K562 (cell line): ENCODE measurements around the gene CRCP. TPM values are rescaled to one million over a fixed set of nuclear protein-coding genes. Genes with fewer than 3 reads are reported as not detected.
A peak's percentile ranks its signal among the peaks of the same experiment; 100 is the strongest.

Source experiments
- ATAC-seq: fragments of 200-7000 bp; cut with Tn5 transposase; 3 replicates; pipeline ENCODE4 v1.9.1; 2020; ENCODE audit warnings: moderate library complexity
- BruUV-seq: library from RNA; stranded (reverse); fragments of 400-500 nt; replicated peaks from 2 replicates; lab custom pipeline; 2021; lab: Mats Ljungman, UMichigan
- CTCF ChIA-PET: fragments of 300-600 bp; formaldehyde crosslinking; extraction: SDS; loops from one replicate; lab custom pipeline; 2021; ENCODE audit warnings: low intra/inter-chr PET ratio; lab: Yijun Ruan, JAX
- POLR2A ChIA-PET: fragments of 300-600, 350-650 bp; sonication (Branson Sonifier 250); formaldehyde crosslinking; extraction: SDS; loops from one replicate; lab custom pipeline; 2021; ENCODE audit warnings: antibody characterized with exemption, inconsistent platforms; lab: Yijun Ruan, JAX
- DNase-seq, 4 experiments: peaks; one replicate each; pipeline versions ENCODE4 v3.0.0 to v3.0.0-alpha.2; 2011 to 2018; ENCODE audit warnings: low spot score in 3 of 4, mixed read lengths in 3 of 4; ENCODE audit errors: extremely low read depth in 1 of 4
- FAIRE-seq: peaks from 2 replicates; lab custom pipeline; 2011; peaks lifted over from hg19 to GRCh38; lab: Jason Lieb, UNC
- H2AFZ ChIP-seq: 2 replicates; pipeline ENCODE4 v1.6.0; 2011; ENCODE audit warnings: low read depth, low read length, control low read depth, inconsistent platforms
- H3K27ac ChIP-seq: fragments of 200-600 bp; 3 replicates; pipeline ENCODE4 v1.8.0; 2011; ENCODE audit warnings: low read depth, mild to moderate bottlenecking, control low read depth, inconsistent platforms, low read length, moderate library complexity, mixed read lengths; ENCODE audit errors: extremely low read depth
- H3K27me3 ChIP-seq, 2 experiments: fragments of 300-600 bp in 1 of 2; 2 replicates in 1 of 2; 3 replicates in 1 of 2; pipeline versions ENCODE4 v1.6.0 to v1.8.0; 2011; ENCODE audit warnings: inconsistent platforms in 2 of 2, low read length in 2 of 2, mild to moderate bottlenecking in 1 of 2, mixed read lengths in 1 of 2, moderate library complexity in 1 of 2; ENCODE audit not compliant: control insufficient read depth in 2 of 2, insufficient read depth in 2 of 2
- H3K36me3 ChIP-seq: fragments of 300-600 bp; 3 replicates; pipeline ENCODE4 v1.8.0; 2011; ENCODE audit warnings: mild to moderate bottlenecking, low read length, inconsistent platforms; ENCODE audit not compliant: control insufficient read depth, insufficient read depth
- H3K4me1 ChIP-seq, 2 experiments: fragments of 200-600 bp in 1 of 2; replicated peaks in 1 of 2; 2 replicates in 1 of 2; 3 replicates in 1 of 2; pipeline versions ENCODE4 v1.5.1 to v1.8.0; 2011; ENCODE audit warnings: inconsistent platforms in 2 of 2, low read length in 2 of 2, mild to moderate bottlenecking in 1 of 2, mixed read lengths in 1 of 2, moderate library complexity in 1 of 2; ENCODE audit not compliant: control insufficient read depth in 2 of 2, insufficient read depth in 2 of 2
- H3K4me2 ChIP-seq: 2 replicates; pipeline ENCODE4 v1.6.1; 2011; ENCODE audit warnings: low read length, control low read depth, inconsistent platforms, mixed read lengths; ENCODE audit not compliant: insufficient read depth
- H3K4me3 ChIP-seq: fragments of 200-600 bp; sonication (generic), shearing (Covaris generic); 2 replicates; pipeline ENCODE4 v1.5.1; 2016; ENCODE audit warnings: control low read depth, inconsistent platforms
- H3K79me2 ChIP-seq: fragments of 200-600 bp; 3 replicates; pipeline ENCODE4 v1.8.0; 2011; ENCODE audit warnings: low read length, inconsistent platforms; ENCODE audit not compliant: control insufficient read depth, insufficient read depth
- H3K9ac ChIP-seq, 2 experiments: 2 replicates each; pipeline versions ENCODE4 v1.6.0 to v1.6.1; 2011; ENCODE audit warnings: low read depth in 2 of 2, low read length in 2 of 2, control low read depth in 1 of 2, inconsistent platforms in 1 of 2, mild to moderate bottlenecking in 1 of 2, mixed read lengths in 1 of 2; ENCODE audit not compliant: insufficient read depth in 1 of 2
- H3K9me1 ChIP-seq: one replicate; pipeline ENCODE4 v1.6.0; 2011; ENCODE audit warnings: inconsistent platforms, mild to moderate bottlenecking, low read length, moderate library complexity; ENCODE audit not compliant: control insufficient read depth, insufficient read depth
- H3K9me3 ChIP-seq: replicated peaks from 2 replicates; pipeline ENCODE4 v1.5.1; 2011; ENCODE audit warnings: low read depth, low read length, inconsistent platforms; ENCODE audit not compliant: control insufficient read depth, insufficient read depth
- H4K20me1 ChIP-seq: replicated peaks from 2 replicates; pipeline ENCODE4 v1.6.1; 2011; ENCODE audit warnings: low read length, inconsistent platforms, mixed read lengths; ENCODE audit not compliant: control insufficient read depth, insufficient read depth
- ARID1B ChIP-seq: fragments of 450-650 bp; IDR thresholded peaks from 2 replicates; pipeline ENCODE4 v1.6.1; 2016; ENCODE audit warnings: antibody characterized with exemption, mild to moderate bottlenecking, inconsistent platforms
- BCOR ChIP-seq: fragments of 450-650 bp; IDR thresholded peaks from 2 replicates; pipeline ENCODE4 v1.6.1; 2016
- DACH1 ChIP-seq: fragments of 450-650 bp; IDR thresholded peaks from 2 replicates; pipeline ENCODE4 v1.6.1; 2018; ENCODE audit not compliant: partially characterized antibody
- EHMT2 ChIP-seq: fragments of 450-650 bp; IDR thresholded peaks from 2 replicates; pipeline ENCODE4 v1.6.1; 2018; ENCODE audit warnings: antibody characterized with exemption
- FOXJ2 ChIP-seq: fragments of 200-800 bp; sonication (Bioruptor generic); IDR thresholded peaks from 2 replicates; pipeline ENCODE4 v1.6.1; 2016; ENCODE audit warnings: missing genetic modification characterization, missing compliant biosample characterization
- IRF2 ChIP-seq: sonication (generic); formaldehyde crosslinking; IDR thresholded peaks from 2 replicates; pipeline ENCODE4 v1.8.1; 2022; ENCODE audit warnings: mild to moderate bottlenecking, missing genetic modification reagents
- JUND ChIP-seq, 2 experiments: IDR thresholded peaks; 2 replicates in 1 of 2; 3 replicates in 1 of 2; pipeline ENCODE4 v1.6.1; 2011; ENCODE audit warnings: borderline replicate concordance in 2 of 2, low read depth in 2 of 2, low read length in 2 of 2, improper control_type of control experiment in 1 of 2, missing biosample characterization in 1 of 2, missing genetic modification characterization in 1 of 2, missing genetic modification reagents in 1 of 2
- KDM2B ChIP-seq: fragments of 250-450 bp; sonication (Bioruptor Pico); IDR thresholded peaks from 2 replicates; pipeline ENCODE4 v1.8.0; 2021; ENCODE audit warnings: mild to moderate bottlenecking, moderate library complexity
- MAFK ChIP-seq: IDR thresholded peaks from 2 replicates; pipeline ENCODE4 v1.6.1; 2011; ENCODE audit warnings: low read length, improper control_type of control experiment
- MIER1 ChIP-seq: fragments of 450-650 bp; IDR thresholded peaks from 2 replicates; pipeline ENCODE4 v1.6.1; 2016; ENCODE audit warnings: antibody characterized with exemption, mild to moderate bottlenecking, low read depth
- NCOA2 ChIP-seq, 2 experiments: fragments of 450-650 bp; IDR thresholded peaks; 2 replicates each; pipeline ENCODE4 v1.6.1; 2018; ENCODE audit warnings: mild to moderate bottlenecking in 2 of 2, moderate library complexity in 1 of 2; ENCODE audit not compliant: partially characterized antibody in 2 of 2
- PHF20 ChIP-seq: fragments of 450-650 bp; IDR thresholded peaks from 2 replicates; pipeline ENCODE4 v1.6.1; 2018; ENCODE audit not compliant: partially characterized antibody
- PPARD ChIP-seq: fragments of 250-450 bp; sonication (Bioruptor Pico); IDR thresholded peaks from 2 replicates; pipeline ENCODE4 v1.8.0; 2022; ENCODE audit warnings: inconsistent platforms, mild to moderate bottlenecking, moderate library complexity
- PRMT5 ChIP-seq: sonication (generic); formaldehyde crosslinking; IDR thresholded peaks from 2 replicates; pipeline ENCODE4 v1.5.0; 2020; ENCODE audit warnings: missing genetic modification reagents
- RFX1 ChIP-seq: fragments of 450-650 bp; IDR thresholded peaks from 2 replicates; pipeline ENCODE4 v1.6.1; 2016; ENCODE audit warnings: mild to moderate bottlenecking, moderate library complexity
- SP1 ChIP-seq: sonication (generic); formaldehyde crosslinking; IDR thresholded peaks from 2 replicates; pipeline ENCODE4 v1.8.1; 2022; ENCODE audit warnings: mild to moderate bottlenecking, missing genetic modification reagents
- TAF9B ChIP-seq: fragments of 450-650 bp; IDR thresholded peaks from 2 replicates; pipeline ENCODE4 v1.6.1; 2018; ENCODE audit warnings: mild to moderate bottlenecking; ENCODE audit not compliant: partially characterized antibody
- TCF3 ChIP-seq: sonication (generic); formaldehyde crosslinking; IDR thresholded peaks from 2 replicates; pipeline ENCODE4 v1.4.0; 2020; ENCODE audit warnings: mild to moderate bottlenecking, missing genetic modification reagents
- ZNF3 ChIP-seq: fragments of 250-450 bp; sonication (Bioruptor Pico); IDR thresholded peaks from 2 replicates; pipeline ENCODE4 v1.5.0; 2021; ENCODE audit warnings: mild to moderate bottlenecking, moderate library complexity
- ZNF384 ChIP-seq: IDR thresholded peaks from 2 replicates; pipeline ENCODE4 v1.6.1; 2012; ENCODE audit warnings: low read depth, low read length, improper control_type of control experiment
- ZNF398 ChIP-seq: fragments of 250-450 bp; sonication (Bioruptor Pico); IDR thresholded peaks from 2 replicates; pipeline ENCODE4 v1.8.0; 2021; ENCODE audit warnings: moderate library complexity, mild to moderate bottlenecking, inconsistent platforms
- ZNF740 ChIP-seq, 3 experiments: fragments of 200-800 bp in 1 of 3; sonication (Bioruptor generic) in 1 of 3; sonication (generic) in 1 of 3; formaldehyde crosslinking in 1 of 3; IDR thresholded peaks; 2 replicates each; pipeline versions ENCODE4 v1.6.1 to v1.8.0; 2016 to 2022; ENCODE audit warnings: mild to moderate bottlenecking in 2 of 3, missing compliant biosample characterization in 2 of 3, missing genetic modification characterization in 2 of 3, missing genetic modification reagents in 1 of 3
- WGBS: fragments of 100-300 bp; shearing (Covaris generic); methylation state at CpG from one replicate; pipeline ENCODE4 v1.1.6; 2016; ENCODE audit warnings: low coverage, mixed read lengths; ENCODE audit not compliant: insufficient coverage; ENCODE audit errors: missing lambda C conversion rate; 5-methylcytosine and 5-hydroxymethylcytosine counted together
- in situ Hi-C: fragments of 300-500 bp; cut with MboI; formaldehyde crosslinking; loops from 4 replicates; pipeline ENCODE4 v1.15.0; 2018; ENCODE audit warnings: inconsistent platforms, mixed read lengths
- intact Hi-C: fragments of 100-400 bp; cut with micrococcal nuclease; formaldehyde crosslinking; loops from 2 replicates; pipeline ENCODE4 v1.14.2; 2022
- polyA plus RNA-seq, 8 experiments: library from polyadenylated mRNA; depleted of rRNA in 4 of 8; stranded (reverse) in 5 of 8; unstranded in 3 of 8; fragments of >200 nt; fragmentation: Nextera tagmentation in 2 of 8; fragmentation: Illumina TruSeq in 1 of 8; extraction: Ambion mirVana in 2 of 8; extraction: Trizol in 1 of 8; gene quantifications; 2 replicates each; pipeline versions ENCODE4 v1.2.1 to v1.2.3, GENCODE V29; 2011 to 2014; ENCODE audit warnings: inconsistent platforms in 1 of 8, missing spikeins in 1 of 8
- total RNA-seq, 7 experiments: library from RNA; depleted of rRNA in 6 of 7; stranded (reverse); fragments of >200 nt in 6 of 7; fragmentation: Illumina TruSeq in 2 of 7; extraction: Trizol in 2 of 7; gene quantifications; 2 replicates each; pipeline versions ENCODE4 v1.2.1 to v1.2.3, GENCODE V29; 2011 to 2021; ENCODE audit warnings: low replicate concordance in 1 of 7

CRCP gene
- total and polyA plus RNA-seq, 9 of the 15 experiments (the other 6 are each of a cell fraction or from before 2014, with no cell fraction given): 22.1 to 58.3 (median 43.4) TPM

DNA sequence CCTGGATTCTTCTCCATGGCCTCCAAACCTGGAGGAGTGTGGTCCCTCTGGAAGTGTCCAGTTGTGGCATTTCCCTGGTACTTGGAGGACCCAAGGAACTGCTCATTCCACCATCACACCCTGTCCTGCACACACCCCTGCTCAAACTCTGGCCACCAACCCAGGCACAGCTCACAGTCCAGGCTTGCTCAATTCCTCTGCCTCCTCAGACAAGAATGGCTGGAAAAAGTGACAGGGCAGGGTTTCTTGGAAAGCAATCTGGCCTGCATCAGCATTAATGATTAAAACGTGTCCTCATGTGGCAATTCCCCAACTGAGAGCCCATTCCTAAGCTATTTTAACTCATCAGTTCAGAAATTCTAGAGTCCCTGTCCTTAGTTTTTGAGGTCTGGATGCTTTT is 73.3 kb downstream of the CRCP start (continued):
- no peak for TF ChIP-seq JUND (IDR thresholded peaks at IDR 0.05; ENCODE audit: borderline replicate concordance, low read depth, low read length)
- no peak for TF ChIP-seq JUND (tag; IDR thresholded peaks at IDR 0.05; ENCODE audit: borderline replicate concordance, low read depth, low read length)
- TF ChIP-seq TAF9B: no peak
- no peak for TF ChIP-seq NCOA2 (IDR thresholded peaks at IDR 0.05; ENCODE audit: partially characterized antibody in 2 of 2)
- TF ChIP-seq ZNF3 (CRISPR knock-in tag): no peak
- TF ChIP-seq MIER1: no peak

DNA sequence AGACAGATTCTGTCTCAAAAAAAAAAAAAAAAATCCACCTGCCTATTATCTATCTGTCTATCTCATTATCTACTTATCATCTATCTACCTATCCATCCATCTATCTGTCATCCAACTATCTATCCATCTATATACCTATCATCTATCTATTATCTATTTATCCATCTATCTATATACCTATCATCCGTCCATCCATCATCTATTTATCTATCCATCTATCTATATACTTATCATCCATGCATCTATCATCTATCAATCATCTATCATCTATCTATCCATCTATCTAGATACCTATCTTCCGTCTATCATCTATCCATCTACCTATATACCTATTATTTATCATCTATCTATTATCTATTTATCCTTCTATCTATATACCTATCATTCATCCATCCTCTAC is 74.0 kb downstream of the CRCP start:
- no peaks in the 10 kb centered on the region for H3K79me2 ChIP-seq
- no peak overlapping the region for H2AFZ ChIP-seq
- H3K27ac ChIP-seq: no peak overlapping the region
- BruUV-seq: no TSS peak
- peaks cover 8 to 18% of the 10 kb centered on the region in 2 experiments; a peak in 4 of 5 replicates for H3K27me3 ChIP-seq
- intact Hi-C loops: no loop called here
- no peak overlapping the region for H3K9ac ChIP-seq
- DNase-seq (no peak), ATAC-seq (no peak), FAIRE-seq (no peak)
- no peaks in the 10 kb centered on the region for H3K4me1 ChIP-seq
- H3K4me3 ChIP-seq: no peak overlapping the region
- in situ Hi-C loops: no loop called here
- H3K9me3 ChIP-seq: peaks cover 3% of the 10 kb centered on the region; the same call in 1 of the 2 replicates
- no peak overlapping the region for H3K4me2 ChIP-seq
- ChIA-PET CTCF (no interaction called here), POLR2A (no interaction called here)
- H4K20me1 ChIP-seq: no peaks in the 10 kb centered on the region
- no peaks in the 10 kb centered on the region for H3K9me1 ChIP-seq
- H3K36me3 ChIP-seq: no peaks in the 10 kb centered on the region
- 4% methylated on average over 2 of the region's 2 CpGs for WGBS
- TF ChIP-seq PPARD (CRISPR knock-in tag) (no peak), MAFK (no peak), SP1 (CRISPR knock-in tag) (no peak), FOXJ2 (no peak), RFX1 (no peak), BCOR (0 out of 2 replicates have a peak, but pooled peaks have one; percentile 20), ZNF740 (CRISPR knock-in tag; IDR thresholded peaks at IDR 0.05) (no peak), ZNF740 (tag; IDR thresholded peaks at IDR 0.05) (no peak), ZNF398 (CRISPR knock-in tag) (no peak), EHMT2 (no peak), KDM2B (CRISPR knock-in tag) (no peak), DACH1 (peak; percentile 92), ZNF384 (no peak), IRF2 (no peak), TCF3 (CRISPR knock-in tag) (no peak), PRMT5 (CRISPR knock-in tag) (no peak), ARID1B (0 out of 2 replicates have a peak, but pooled peaks have one; percentile 12), PHF20 (no peak)
